HepG2 (cell line): ENCODE data around the gene SIT1. TPM values are rescaled to one million over a fixed set of nuclear protein-coding genes. Genes with fewer than 3 reads are reported as not detected.
A peak's percentile ranks its signal among the peaks of the same experiment; 100 is the strongest.
"Not testable (repeated sequence)": the region's sequence is repeated elsewhere in the genome, so short reads cannot be mapped to it uniquely, and the experiment has no call there.

Source experiments
- ATAC-seq: fragments of 200-7000 bp; cut with Tn5 transposase; 3 replicates; pipeline ENCODE4 v1.9.1; 2020; ENCODE audit warnings: mild to moderate bottlenecking, moderate library complexity
- BruUV-seq: library from RNA; stranded (reverse); fragments of 400-500 nt; replicated peaks from 2 replicates; lab custom pipeline; 2021; lab: Mats Ljungman, UMichigan
- CTCF ChIA-PET: fragments of 300-600 bp; formaldehyde crosslinking; extraction: SDS; loops from one replicate; lab custom pipeline; 2021; ENCODE audit warnings: low total read pairs, inconsistent platforms, low intra/inter-chr PET ratio; lab: Yijun Ruan, JAX
- POLR2A ChIA-PET: fragments of 350-600 bp; sonication (Branson Sonifier 250); formaldehyde crosslinking; loops from one replicate; lab custom pipeline; 2020; ENCODE audit warnings: antibody characterized with exemption, inconsistent platforms; lab: Yijun Ruan, JAX
- DNase-seq: peaks from one replicate; pipeline ENCODE4 v3.0.0-alpha.2; 2015; ENCODE audit warnings: low spot score
- FAIRE-seq: peaks from 3 replicates; lab custom pipeline; 2011; peaks lifted over from hg19 to GRCh38; lab: Jason Lieb, UNC
- H2AFZ ChIP-seq: one replicate; pipeline ENCODE4 v1.6.1; 2011; ENCODE audit warnings: low read length, inconsistent platforms
- H3K27ac ChIP-seq: fragments of 300-600 bp; 3 replicates; pipeline ENCODE4 v1.8.0; 2011; ENCODE audit warnings: mixed run types, mild to moderate bottlenecking, mixed read lengths, low read length, inconsistent platforms; ENCODE audit not compliant: insufficient read depth; ENCODE audit errors: extremely low read length
- H3K27me3 ChIP-seq, 2 experiments: fragments of 200-600 bp in 1 of 2; 2 replicates in 1 of 2; 3 replicates in 1 of 2; pipeline versions ENCODE4 v1.6.0 to v1.8.0; 2011; ENCODE audit warnings: low read length in 2 of 2, mild to moderate bottlenecking in 2 of 2, moderate library complexity in 2 of 2, inconsistent platforms in 1 of 2; ENCODE audit not compliant: insufficient read depth in 2 of 2, control insufficient read depth in 1 of 2
- H3K36me3 ChIP-seq, 2 experiments: fragments of 200-600 bp in 1 of 2; replicated peaks in 1 of 2; 2 replicates in 1 of 2; 3 replicates in 1 of 2; pipeline versions ENCODE4 v1.5.1 to v1.8.0; 2011; ENCODE audit warnings: low read length in 2 of 2, inconsistent platforms in 1 of 2; ENCODE audit not compliant: insufficient read depth in 2 of 2, control insufficient read depth in 1 of 2
- H3K4me1 ChIP-seq: 2 replicates; pipeline ENCODE4 v1.5.1; 2012; ENCODE audit warnings: low read length, inconsistent platforms; ENCODE audit not compliant: insufficient read depth
- H3K4me2 ChIP-seq: 2 replicates; pipeline ENCODE4 v1.6.0; 2011; ENCODE audit warnings: low read depth, low read length, inconsistent platforms
- H3K4me3 ChIP-seq, 3 experiments: fragments of 200-600 bp in 1 of 3; sonication (generic), shearing (Covaris generic) in 1 of 3; replicated peaks in 1 of 3; 2 replicates each; pipeline ENCODE4 v1.5.1; 2011 to 2016; ENCODE audit warnings: low read length in 3 of 3, inconsistent platforms in 2 of 3, low read depth in 2 of 3, mild to moderate bottlenecking in 2 of 3, control low read depth in 1 of 3, mixed read lengths in 1 of 3; ENCODE audit not compliant: insufficient read depth in 1 of 3
- H3K79me2 ChIP-seq: one replicate; pipeline ENCODE4 v1.6.1; 2011; ENCODE audit warnings: low read length, inconsistent platforms; ENCODE audit not compliant: insufficient read depth
- H3K9ac ChIP-seq: 2 replicates; pipeline ENCODE4 v1.6.0; 2011; ENCODE audit warnings: mild to moderate bottlenecking, low read depth, low read length, inconsistent platforms; ENCODE audit not compliant: insufficient read depth
- H3K9me3 ChIP-seq: 2 replicates; pipeline ENCODE4 v1.5.1; 2012; ENCODE audit warnings: mild to moderate bottlenecking, low read length
- H4K20me1 ChIP-seq: 2 replicates; pipeline ENCODE4 v1.6.0; 2011; ENCODE audit warnings: inconsistent platforms, mild to moderate bottlenecking, low read length, moderate library complexity; ENCODE audit not compliant: insufficient read depth
- MAFF ChIP-seq: IDR thresholded peaks from 2 replicates; pipeline ENCODE4 v1.6.1; 2011; ENCODE audit warnings: low read depth, low read length, improper control_type of control experiment
- MAFK ChIP-seq, 2 experiments: IDR thresholded peaks in 1 of 2; conservative IDR thresholded peaks in 1 of 2; 2 replicates each; pipeline ENCODE4 v1.6.1; 2011; ENCODE audit warnings: improper control_type of control experiment in 2 of 2, low read length in 2 of 2
- ZBTB7B ChIP-seq: sonication (generic); formaldehyde crosslinking; IDR thresholded peaks from 2 replicates; pipeline ENCODE4 v1.4.0; 2020; ENCODE audit warnings: missing genetic modification reagents
- ZNF503 ChIP-seq: sonication (generic); formaldehyde crosslinking; IDR thresholded peaks from 2 replicates; pipeline ENCODE4 v1.4.0; 2020; ENCODE audit warnings: missing genetic modification reagents
- WGBS: methylation state at CpG from one replicate; pipeline ENCODE4 v1.1.6; 2017; ENCODE audit warnings: low lambda C conversion rate; 5-methylcytosine and 5-hydroxymethylcytosine counted together
- in situ Hi-C: cut with HindIII; loops from 2 replicates; pipeline ENCODE4 v1.10.0; 2017; ENCODE audit warnings: low pct_unique_long_range_greater_than_20kb; ENCODE audit not compliant: extremely low pct_ligation_motif_present
- intact Hi-C: fragments of 100-400 bp; cut with micrococcal nuclease; formaldehyde crosslinking; loops from one replicate; pipeline ENCODE4 v1.10.0; 2022; ENCODE audit not compliant: unreplicated experiment
- polyA plus RNA-seq, 8 experiments: library from polyadenylated mRNA; depleted of rRNA in 3 of 8; stranded (reverse) in 7 of 8; unstranded in 1 of 8; fragments of >200 nt; fragmentation: Illumina TruSeq in 4 of 8; extraction: Trizol in 4 of 8; gene quantifications; 2 replicates each; pipeline versions ENCODE4 v1.2.1 to v1.2.3, GENCODE V29; 2011 to 2016; ENCODE audit warnings: low read depth in 4 of 8, missing spikeins in 1 of 8, mixed read lengths in 1 of 8; ENCODE audit not compliant: insufficient read depth in 1 of 8
- total RNA-seq, 5 experiments: library from RNA; depleted of rRNA; stranded (reverse); fragments of >200 nt; fragmentation: Illumina TruSeq; extraction: Trizol; gene quantifications; 2 replicates each; pipeline ENCODE4 v1.2.3, GENCODE V29; 2016; ENCODE audit warnings: low read depth in 1 of 5

Gene SIT1
- total and polyA plus RNA-seq, 2 of the 13 experiments (the other 11 are each of a cell fraction or from before 2014, with no cell fraction given) = 0.09 to 6.7 TPM

- Histone ChIP-seq H3K27ac (no peak overlapping the region), H2AFZ (no peak overlapping the region), H3K4me1 (no peaks in the 10 kb centered on the region), H4K20me1 (no peaks in the 10 kb centered on the region), H3K4me2 (no peak overlapping the region), H3K27me3 (peaks cover 0 to 43% of the 10 kb centered on the region in 2 experiments; a peak in 3 of 5 replicates), H3K36me3 (peaks cover 3 to 12% of the 10 kb centered on the region in 2 experiments; a peak in 3 of 5 replicates), H3K9ac (no peak overlapping the region), H3K9me3 (no peaks in the 10 kb centered on the region), H3K79me2 (no peaks in the 10 kb centered on the region), H3K4me3 (no peak overlapping the region)
- in situ Hi-C loops = no loop called here
- POLR2A ChIA-PET = no interaction called here
- TF ChIP-seq MAFK (conservative IDR thresholded peaks at IDR 0.05 in 1 of 2, IDR thresholded peaks at IDR 0.05 in 1 of 2; ENCODE audit: low read length in 2 of 2) (peak; percentile 47 to 80; a peak in 3 of 4 replicates), MAFF (peak; percentile 66), ZNF503 (no peak), ZBTB7B (CRISPR knock-in tag) (no peak)
- 35% methylated on average over 2 of the region's 2 CpGs for WGBS
- CTCF ChIA-PET = no interaction called here
- no TSS peak for BruUV-seq
- DNase-seq = no peak
- ATAC-seq = no peak
- FAIRE-seq = no peak
- intact Hi-C loops = no loop called here
Measured at GRCh38 chr9:35612843-35613242, 37.9 kb downstream of the SIT1 start.

- in situ Hi-C loops, CTCF ChIA-PET, BruUV-seq, H3K79me2 ChIP-seq, intact Hi-C loops, H4K20me1 ChIP-seq, FAIRE-seq, H3K9ac ChIP-seq, H3K27ac ChIP-seq, ATAC-seq, H3K4me2 ChIP-seq, DNase-seq, H2AFZ ChIP-seq, H3K9me3 ChIP-seq, H3K4me1 ChIP-seq, H3K4me3 ChIP-seq: not testable (repeated sequence)
- WGBS = 47% methylated on average over 4 of the region's 4 CpGs
- POLR2A ChIA-PET = interaction anchor here (0.9 kb wide), 1 partner anchor 120 kb away, joined by 3 read pairs; the partner anchor contains the start of genes CREB3 and TLN1
- Histone ChIP-seq H3K27me3 (peaks cover 0 to 35% of the 10 kb centered on the region in 2 experiments; a peak in 3 of 5 replicates), H3K36me3 (peaks cover 3 to 14% of the 10 kb centered on the region in 2 experiments; a peak in 3 of 5 replicates)
Measured at GRCh38 chr9:35612066-35612465, 38.7 kb downstream of the SIT1 start.
